COLO668 (cell line): ENCODE measurements around the gene CRIM1.

ENCODE experiments used
- DNase-seq: peaks from one replicate; lab custom pipeline; 2025; ENCODE audit not compliant: unreplicated experiment; lab: John Stamatoyannopoulos, UW

The CRIM1 gene

GRCh38 chr2:36478999-36479398 is 123.4 kb downstream of the CRIM1 start:
- DNase-seq = no peak

- no peak for DNase-seq
Observed at GRCh38 chr2:36479406-36479805, 123.8 kb downstream of the CRIM1 start.

GRCh38 chr2:36480028-36480427 is 124.5 kb downstream of the CRIM1 start:
- no peak for DNase-seq

- no peak for DNase-seq
Observed at GRCh38 chr2:36480636-36481035, 125.1 kb downstream of the CRIM1 start.

GRCh38 chr2:36481709-36482108 is 126.1 kb downstream of the CRIM1 start:
- no peak for DNase-seq

GRCh38 chr2:36482576-36483214 is 127.1 kb downstream of the CRIM1 start:
- no peak for DNase-seq

GRCh38 chr2:36483290-36483689 is 127.7 kb downstream of the CRIM1 start:
- DNase-seq = no peak

- no peak for DNase-seq
Observed at GRCh38 chr2:36484454-36484853, 128.9 kb downstream of the CRIM1 start.

- DNase-seq = no peak
Observed at GRCh38 chr2:36485521-36485920, 129.9 kb downstream of the CRIM1 start.

GRCh38 chr2:36486521-36487044 is 131.0 kb downstream of the CRIM1 start:
- DNase-seq = no peak

GRCh38 chr2:36487947-36488346 is 132.4 kb downstream of the CRIM1 start:
- DNase-seq = no peak

- no peak for DNase-seq
Observed at GRCh38 chr2:36489281-36489680, 133.7 kb downstream of the CRIM1 start.

GRCh38 chr2:36490749-36491148 is 135.2 kb downstream of the CRIM1 start:
- DNase-seq = no peak

GRCh38 chr2:36492216-36492945 is 136.8 kb downstream of the CRIM1 start:
- DNase-seq = no peak

GRCh38 chr2:36493306-36493705 is 137.7 kb downstream of the CRIM1 start:
- DNase-seq = no peak

- no peak for DNase-seq
Observed at GRCh38 chr2:36497570-36498163, 142.1 kb downstream of the CRIM1 start.

GRCh38 chr2:36499128-36499820 is 143.7 kb downstream of the CRIM1 start:
- DNase-seq = no peak

- no peak for DNase-seq
Observed at GRCh38 chr2:36500072-36500471, 144.5 kb downstream of the CRIM1 start.

GRCh38 chr2:36502081-36502480 is 146.5 kb downstream of the CRIM1 start:
- no peak for DNase-seq

GRCh38 chr2:36507408-36507812 is 151.8 kb downstream of the CRIM1 start:
- peak; percentile 41 for DNase-seq

GRCh38 chr2:36509075-36509474 is 153.5 kb downstream of the CRIM1 start:
- DNase-seq = no peak
